DND-41 (cell line): ENCODE results near the gene B3GNT5.

Source experiments
- ATAC-seq: fragments of 200-7000 bp; cut with Tn5 transposase; 3 replicates; pipeline ENCODE4 v1.9.1; 2021; ENCODE audit warnings: low read depth; ENCODE audit not compliant: insufficient read depth
- DNase-seq: peaks from one replicate; pipeline ENCODE4 v3.0.0-alpha.2; 2020
- H2AFZ ChIP-seq: 2 replicates; pipeline ENCODE4 v1.6.0; 2012; ENCODE audit warnings: low read depth, low read length
- H3K27ac ChIP-seq: 2 replicates; pipeline ENCODE4 v1.5.1; 2012; ENCODE audit warnings: low read length, inconsistent platforms
- H3K27me3 ChIP-seq: fragments of 200-600 bp; sonication (generic); 2 replicates; pipeline ENCODE4 v1.6.0; 2012; ENCODE audit warnings: low read length, mild to moderate bottlenecking, inconsistent platforms; ENCODE audit not compliant: insufficient read depth, poor library complexity
- H3K36me3 ChIP-seq: 2 replicates; pipeline ENCODE4 v1.5.1; 2012; ENCODE audit warnings: low read length, inconsistent platforms; ENCODE audit not compliant: insufficient read depth
- H3K4me1 ChIP-seq: 2 replicates; pipeline ENCODE4 v1.5.1; 2012; ENCODE audit warnings: mild to moderate bottlenecking, low read length; ENCODE audit not compliant: insufficient read depth
- H3K4me2 ChIP-seq: 2 replicates; pipeline ENCODE4 v1.6.0; 2012; ENCODE audit warnings: mild to moderate bottlenecking, moderate library complexity, low read length, inconsistent platforms; ENCODE audit not compliant: insufficient read depth
- H3K4me3 ChIP-seq, 2 experiments: fragments of 200-600 bp in 1 of 2; shearing (Covaris generic) in 1 of 2; 2 replicates each; pipeline ENCODE4 v1.5.1; 2012 to 2016; ENCODE audit warnings: inconsistent platforms in 2 of 2, low read length in 2 of 2, mild to moderate bottlenecking in 2 of 2, low read depth in 1 of 2, moderate library complexity in 1 of 2
- H3K79me2 ChIP-seq: 2 replicates; pipeline ENCODE4 v1.6.0; 2012; ENCODE audit warnings: low read length, inconsistent platforms; ENCODE audit not compliant: insufficient read depth
- H3K9ac ChIP-seq: 2 replicates; pipeline ENCODE4 v1.6.0; 2012; ENCODE audit warnings: low read depth, mild to moderate bottlenecking, inconsistent platforms, low read length, moderate library complexity
- H3K9me3 ChIP-seq: 2 replicates; pipeline ENCODE4 v1.5.1; 2012; ENCODE audit warnings: low read length, moderate library complexity, mild to moderate bottlenecking, inconsistent platforms; ENCODE audit not compliant: insufficient read depth, severe bottlenecking
- H4K20me1 ChIP-seq: 2 replicates; pipeline ENCODE4 v1.6.0; 2012; ENCODE audit warnings: low read length; ENCODE audit not compliant: insufficient read depth
- EZH2 ChIP-seq: IDR thresholded peaks from 3 replicates; pipeline ENCODE4 v1.6.1; 2012; ENCODE audit warnings: borderline replicate concordance, low read depth, mild to moderate bottlenecking, moderate library complexity, low read length, inconsistent platforms; ENCODE audit not compliant: severe bottlenecking
- TF ChIP-seq, protein P1 (sequence below): IDR thresholded peaks from 2 replicates; pipeline ENCODE4 v1.5.1; 2012; ENCODE audit warnings: borderline replicate concordance, low read length, moderate library complexity, mild to moderate bottlenecking; ENCODE audit not compliant: poor library complexity, severe bottlenecking; ENCODE audit errors: extremely low read depth

Gene B3GNT5

DNA sequence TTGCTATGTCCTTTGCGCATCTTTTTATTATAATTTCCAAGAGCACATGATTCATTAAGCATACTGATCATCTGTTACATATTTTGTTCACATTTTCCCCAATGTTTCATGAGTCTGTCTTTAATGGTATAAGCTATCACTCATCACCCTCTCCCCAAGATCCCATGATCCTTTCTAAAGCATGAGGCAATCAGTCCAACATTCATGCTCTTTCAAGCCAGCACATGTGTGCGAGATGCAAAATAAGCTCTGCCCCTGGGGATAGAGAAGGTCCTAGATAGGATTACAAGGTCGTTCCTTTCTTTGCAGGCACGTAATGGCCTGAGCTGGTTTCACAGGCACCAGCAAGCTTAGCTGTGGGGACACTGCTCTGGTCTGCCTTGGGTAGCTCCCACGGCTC is 32.2 kb upstream of the B3GNT5 start:
- Histone ChIP-seq H3K36me3 (no peaks in the 10 kb centered on the region), H3K4me2 (no peak overlapping the region), H3K9me3 (no peaks in the 10 kb centered on the region), H2AFZ (no peak overlapping the region), H3K4me1 (no peaks in the 10 kb centered on the region), H3K4me3 (no peak overlapping the region), H3K79me2 (no peaks in the 10 kb centered on the region), H3K9ac (no peak overlapping the region), H3K27me3 (no peaks in the 10 kb centered on the region), H3K27ac (no peak overlapping the region), H4K20me1 (no peaks in the 10 kb centered on the region)
- DNase-seq: no peak
- ATAC-seq: no peak
- TF ChIP-seq, protein P1, sequence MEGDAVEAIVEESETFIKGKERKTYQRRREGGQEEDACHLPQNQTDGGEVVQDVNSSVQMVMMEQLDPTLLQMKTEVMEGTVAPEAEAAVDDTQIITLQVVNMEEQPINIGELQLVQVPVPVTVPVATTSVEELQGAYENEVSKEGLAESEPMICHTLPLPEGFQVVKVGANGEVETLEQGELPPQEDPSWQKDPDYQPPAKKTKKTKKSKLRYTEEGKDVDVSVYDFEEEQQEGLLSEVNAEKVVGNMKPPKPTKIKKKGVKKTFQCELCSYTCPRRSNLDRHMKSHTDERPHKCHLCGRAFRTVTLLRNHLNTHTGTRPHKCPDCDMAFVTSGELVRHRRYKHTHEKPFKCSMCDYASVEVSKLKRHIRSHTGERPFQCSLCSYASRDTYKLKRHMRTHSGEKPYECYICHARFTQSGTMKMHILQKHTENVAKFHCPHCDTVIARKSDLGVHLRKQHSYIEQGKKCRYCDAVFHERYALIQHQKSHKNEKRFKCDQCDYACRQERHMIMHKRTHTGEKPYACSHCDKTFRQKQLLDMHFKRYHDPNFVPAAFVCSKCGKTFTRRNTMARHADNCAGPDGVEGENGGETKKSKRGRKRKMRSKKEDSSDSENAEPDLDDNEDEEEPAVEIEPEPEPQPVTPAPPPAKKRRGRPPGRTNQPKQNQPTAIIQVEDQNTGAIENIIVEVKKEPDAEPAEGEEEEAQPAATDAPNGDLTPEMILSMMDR: no peak
- TF ChIP-seq EZH2: no peak

DNA sequence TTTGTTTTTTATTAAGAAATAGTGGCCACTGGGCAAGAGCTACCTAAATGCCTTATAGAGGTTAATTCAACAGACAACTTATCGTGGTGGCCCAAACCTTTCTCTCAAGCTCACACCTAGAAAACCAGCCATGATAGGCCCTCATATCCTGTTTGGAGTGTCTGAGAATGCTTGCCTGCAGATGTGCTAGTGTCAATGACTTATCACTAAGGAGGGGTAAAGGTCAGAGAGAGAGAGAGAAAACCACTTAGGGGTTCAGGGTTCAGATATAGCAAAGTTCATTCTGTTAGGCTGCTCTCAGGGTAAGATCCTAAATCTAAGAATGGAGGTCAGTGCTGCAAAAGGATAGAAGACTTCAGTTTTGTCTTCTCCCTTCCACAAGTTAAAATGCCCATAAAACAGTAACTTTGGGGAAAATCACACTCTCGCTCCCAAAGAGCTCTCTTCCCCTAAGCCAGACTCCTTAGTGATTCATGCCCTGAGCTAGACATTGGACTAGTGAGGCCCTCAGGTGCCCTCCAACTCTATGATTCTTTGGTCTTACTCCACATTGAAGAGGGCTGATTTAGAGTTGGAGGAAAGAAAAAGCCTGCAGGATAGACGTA is 30.3 kb upstream of the B3GNT5 start:
- H2AFZ ChIP-seq: no peak overlapping the region
- H3K36me3 ChIP-seq: no peaks in the 10 kb centered on the region
- no peaks in the 10 kb centered on the region for H4K20me1 ChIP-seq
- no peaks in the 10 kb centered on the region for H3K79me2 ChIP-seq
- no peaks in the 10 kb centered on the region for H3K27me3 ChIP-seq
- H3K9ac ChIP-seq: no peak overlapping the region
- TF ChIP-seq, protein P1: no peak
- no peak for TF ChIP-seq EZH2
- no peak overlapping the region for H3K4me2 ChIP-seq
- no peaks in the 10 kb centered on the region for H3K9me3 ChIP-seq
- ATAC-seq (no peak), DNase-seq (no peak)
- no peak overlapping the region for H3K4me3 ChIP-seq
- no peak overlapping the region for H3K27ac ChIP-seq
- no peaks in the 10 kb centered on the region for H3K4me1 ChIP-seq

DNA sequence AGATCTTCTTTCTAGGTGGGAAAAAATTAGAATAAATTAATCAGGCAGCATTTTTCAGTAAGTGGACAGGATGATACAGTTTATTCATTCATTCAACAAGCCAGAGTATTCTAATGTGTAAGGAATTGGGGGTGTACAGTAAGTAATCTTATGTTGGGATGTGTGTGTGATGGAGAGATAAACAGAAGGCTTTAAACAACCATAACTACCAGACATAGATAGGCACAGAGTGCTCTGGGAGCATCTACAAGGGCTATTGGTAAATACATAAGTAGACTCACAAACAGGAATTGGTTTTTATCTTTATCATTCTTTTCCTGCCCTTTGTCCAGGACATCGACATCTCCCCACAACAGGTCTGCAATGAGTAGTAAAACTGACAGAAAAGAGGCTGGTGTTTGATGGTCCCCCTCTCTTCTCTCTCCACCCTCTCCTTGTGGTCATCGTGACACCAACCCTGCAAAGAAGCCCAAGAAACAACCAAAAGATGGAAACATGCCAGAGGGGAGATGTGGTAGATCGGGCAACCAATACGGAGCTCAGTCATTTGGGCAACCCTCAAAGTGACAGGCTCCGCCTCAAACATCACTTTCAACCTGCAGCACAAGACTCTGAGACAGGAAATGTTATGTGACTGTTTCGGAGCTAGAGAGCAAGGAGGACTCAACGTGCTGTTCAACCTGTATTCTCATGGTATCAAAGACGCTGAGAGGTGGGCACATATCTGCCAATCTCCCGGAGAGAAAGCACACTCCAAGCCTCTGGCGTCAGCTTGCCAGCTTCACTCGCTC is 28.7 kb upstream of the B3GNT5 start:
- Histone ChIP-seq H3K36me3 (no peaks in the 10 kb centered on the region), H2AFZ (no peak overlapping the region), H3K27ac (no peak overlapping the region), H3K4me3 (no peak overlapping the region), H3K9ac (no peak overlapping the region), H3K79me2 (no peaks in the 10 kb centered on the region), H4K20me1 (no peaks in the 10 kb centered on the region), H3K27me3 (no peaks in the 10 kb centered on the region), H3K9me3 (no peaks in the 10 kb centered on the region), H3K4me2 (no peak overlapping the region), H3K4me1 (no peaks in the 10 kb centered on the region)
- DNase-seq: no peak
- ATAC-seq: peak; percentile 50; the same call in 2 of the 3 replicates
- no peak for TF ChIP-seq EZH2
- TF ChIP-seq, protein P1: no peak
